GM12874 (cell line): ENCODE measurements around the gene PTPRN2.

Source experiments
- TF ChIP-seq, protein P1 (sequence below): IDR thresholded peaks from 2 replicates; pipeline ENCODE4 v1.5.1; 2011; ENCODE audit warnings: low read depth, mild to moderate bottlenecking, control low read depth, low read length, moderate library complexity; ENCODE audit not compliant: insufficient read depth

Gene PTPRN2

DNA sequence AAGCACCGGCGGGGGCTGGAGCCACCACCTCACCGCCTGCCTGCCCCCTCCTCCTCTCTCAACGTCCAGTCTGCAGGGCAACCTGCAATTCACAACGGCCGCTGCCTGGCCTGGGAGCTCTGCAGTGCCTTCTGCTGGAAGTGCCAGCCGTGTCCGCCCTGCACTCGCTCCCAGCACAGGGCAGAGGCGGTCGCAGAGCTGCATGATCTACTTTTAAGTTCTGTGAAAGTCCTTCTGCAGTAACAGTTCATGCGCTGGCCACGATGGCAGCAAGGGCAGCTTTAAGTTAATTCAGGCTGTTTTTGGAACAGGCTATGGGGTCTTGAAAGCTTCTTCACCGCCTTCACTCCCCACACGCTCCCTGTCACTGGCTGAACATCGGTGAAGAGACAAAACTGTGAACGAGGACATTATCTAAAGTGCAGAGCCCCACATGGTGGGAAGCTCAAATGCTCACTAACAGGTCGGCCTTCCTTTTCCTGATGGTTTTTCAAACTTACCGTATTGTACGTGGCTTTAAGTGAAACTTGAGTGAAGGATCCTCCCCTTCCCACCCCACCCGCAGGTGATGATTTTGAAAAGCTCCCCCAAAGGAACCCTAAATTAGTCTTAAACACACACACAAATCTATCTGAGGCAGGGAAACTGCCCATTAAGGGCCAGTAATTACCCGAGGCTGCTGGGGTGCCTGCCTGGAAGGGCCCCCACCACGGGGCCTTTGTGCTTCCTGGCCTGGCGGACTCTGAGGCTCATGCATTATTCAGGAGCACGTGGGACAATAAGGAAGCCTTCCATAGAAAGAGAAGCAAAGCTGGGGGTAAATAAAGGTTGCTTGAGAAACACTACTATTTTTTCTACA, 746.5 kb downstream of the PTPRN2 start:
- TF ChIP-seq, protein P1, sequence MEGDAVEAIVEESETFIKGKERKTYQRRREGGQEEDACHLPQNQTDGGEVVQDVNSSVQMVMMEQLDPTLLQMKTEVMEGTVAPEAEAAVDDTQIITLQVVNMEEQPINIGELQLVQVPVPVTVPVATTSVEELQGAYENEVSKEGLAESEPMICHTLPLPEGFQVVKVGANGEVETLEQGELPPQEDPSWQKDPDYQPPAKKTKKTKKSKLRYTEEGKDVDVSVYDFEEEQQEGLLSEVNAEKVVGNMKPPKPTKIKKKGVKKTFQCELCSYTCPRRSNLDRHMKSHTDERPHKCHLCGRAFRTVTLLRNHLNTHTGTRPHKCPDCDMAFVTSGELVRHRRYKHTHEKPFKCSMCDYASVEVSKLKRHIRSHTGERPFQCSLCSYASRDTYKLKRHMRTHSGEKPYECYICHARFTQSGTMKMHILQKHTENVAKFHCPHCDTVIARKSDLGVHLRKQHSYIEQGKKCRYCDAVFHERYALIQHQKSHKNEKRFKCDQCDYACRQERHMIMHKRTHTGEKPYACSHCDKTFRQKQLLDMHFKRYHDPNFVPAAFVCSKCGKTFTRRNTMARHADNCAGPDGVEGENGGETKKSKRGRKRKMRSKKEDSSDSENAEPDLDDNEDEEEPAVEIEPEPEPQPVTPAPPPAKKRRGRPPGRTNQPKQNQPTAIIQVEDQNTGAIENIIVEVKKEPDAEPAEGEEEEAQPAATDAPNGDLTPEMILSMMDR, result no peak

DNA sequence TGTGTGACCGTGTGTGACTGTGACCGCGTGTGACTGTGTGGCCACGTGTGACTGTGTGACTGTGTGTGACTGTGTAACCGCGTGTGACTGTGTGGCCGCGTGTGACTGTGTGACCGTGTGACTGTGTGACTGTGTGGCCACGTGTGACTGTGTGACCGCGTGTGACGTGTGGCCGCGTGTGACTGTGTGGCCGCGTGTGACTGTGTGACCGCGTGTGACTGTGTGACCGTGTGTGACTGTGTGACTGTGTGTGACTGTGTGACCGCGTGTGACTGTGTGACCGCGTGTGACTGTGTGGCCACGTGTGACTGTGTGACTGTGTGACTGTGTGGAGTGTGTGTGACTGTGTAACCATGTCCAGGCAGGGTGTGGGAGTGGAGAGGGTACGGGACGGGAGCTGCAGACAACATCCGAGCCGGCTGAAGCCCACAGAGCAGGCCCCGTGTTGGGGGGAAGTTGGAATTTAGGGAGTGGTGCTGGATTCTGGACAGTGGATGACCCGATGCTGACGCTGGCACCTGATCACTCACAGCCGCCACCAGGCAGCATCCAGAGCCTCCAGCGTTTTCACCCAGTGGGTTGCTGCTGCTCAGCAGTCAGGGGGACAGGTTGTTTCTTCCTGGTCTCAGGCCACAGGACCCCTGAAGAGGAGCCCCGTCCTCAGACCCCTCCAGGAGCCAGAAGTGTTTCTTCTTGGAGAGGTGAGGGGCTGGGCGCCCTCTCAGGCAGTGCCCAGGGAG, 747.3 kb downstream of the PTPRN2 start:
- TF ChIP-seq, protein P1, result no peak

DNA sequence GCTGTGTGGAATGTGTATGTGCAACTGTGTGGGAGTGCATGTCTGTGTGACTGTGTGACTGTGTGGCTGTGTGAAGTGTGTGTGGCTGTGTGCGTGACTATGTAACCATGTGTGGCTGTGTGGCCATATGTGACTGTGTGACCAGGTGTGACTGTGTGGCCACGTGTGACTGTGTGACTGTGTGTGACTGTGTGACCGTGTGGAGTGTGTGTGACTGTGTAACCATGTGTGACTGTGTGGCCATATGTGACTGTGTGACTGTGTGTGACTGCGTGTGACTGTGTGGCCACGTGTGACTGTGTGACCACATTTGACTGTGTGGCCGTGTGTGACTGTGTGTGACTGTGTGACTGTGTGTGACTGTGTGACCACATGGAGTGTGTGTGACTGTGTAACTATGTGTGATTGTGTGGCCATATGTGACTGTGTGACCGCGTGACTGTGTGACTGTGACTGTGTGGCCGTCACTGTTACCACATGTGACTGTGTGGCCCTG, 747.9 kb downstream of the PTPRN2 start:
- TF ChIP-seq, protein P1, result no peak

DNA sequence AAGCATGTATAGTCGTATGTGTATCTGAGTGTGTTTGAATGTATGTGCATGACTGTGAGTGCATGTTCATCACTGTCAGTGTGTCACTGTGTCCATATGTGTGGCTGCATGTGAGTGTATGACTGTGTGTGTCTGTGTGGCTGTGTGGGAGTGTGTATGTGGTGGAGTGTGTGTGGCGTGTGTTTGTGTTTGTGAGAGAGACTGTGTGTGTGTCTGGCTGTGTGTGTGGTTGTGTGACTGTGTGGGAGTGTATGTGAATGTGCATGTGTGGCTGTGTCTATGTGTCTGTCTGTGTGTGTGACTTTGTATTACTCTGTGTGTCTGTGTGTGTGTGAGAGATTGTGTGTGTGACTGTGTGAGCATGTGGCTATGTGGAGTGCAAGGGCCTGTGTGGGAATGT, 748.4 kb downstream of the PTPRN2 start:
- TF ChIP-seq, protein P1, result no peak

DNA sequence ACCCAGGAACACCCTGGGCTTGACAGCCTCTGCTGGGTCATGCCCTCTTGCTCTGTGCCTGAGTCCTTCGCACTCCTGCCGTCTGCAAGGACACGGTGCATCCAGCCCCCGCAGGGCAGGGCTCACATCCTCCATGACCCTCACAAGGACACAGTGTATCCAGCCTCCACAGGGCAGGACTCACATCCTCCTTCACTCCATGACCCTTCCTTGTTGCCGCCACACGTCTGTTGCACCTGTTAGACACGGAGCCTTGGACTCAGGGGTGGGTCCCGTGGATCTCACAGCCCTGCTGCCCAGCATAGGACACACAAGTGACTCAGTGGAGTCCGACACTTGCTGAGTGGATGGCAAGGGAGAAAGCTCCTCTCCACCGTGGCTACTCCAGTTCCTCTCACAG, 750.1 kb downstream of the PTPRN2 start:
- TF ChIP-seq, protein P1, result no peak

DNA sequence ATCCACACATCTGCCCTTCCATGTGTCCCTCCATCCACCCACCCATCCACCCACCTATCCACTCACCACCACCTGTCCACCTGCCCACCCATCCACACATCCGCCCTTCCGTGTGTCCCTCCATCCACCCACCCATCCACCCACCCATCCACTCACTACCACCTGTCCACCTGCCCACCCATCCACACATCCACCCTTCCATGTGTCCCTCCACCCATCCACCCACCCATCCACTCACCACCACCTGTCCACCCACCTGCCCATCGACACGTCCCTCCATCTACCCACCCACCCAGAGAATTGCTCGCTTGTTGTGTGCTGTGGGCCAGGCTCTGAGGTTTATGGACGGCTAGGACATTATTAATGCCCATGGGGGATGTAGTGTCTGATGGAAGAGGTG, 750.6 kb downstream of the PTPRN2 start:
- TF ChIP-seq, protein P1, result no peak

DNA sequence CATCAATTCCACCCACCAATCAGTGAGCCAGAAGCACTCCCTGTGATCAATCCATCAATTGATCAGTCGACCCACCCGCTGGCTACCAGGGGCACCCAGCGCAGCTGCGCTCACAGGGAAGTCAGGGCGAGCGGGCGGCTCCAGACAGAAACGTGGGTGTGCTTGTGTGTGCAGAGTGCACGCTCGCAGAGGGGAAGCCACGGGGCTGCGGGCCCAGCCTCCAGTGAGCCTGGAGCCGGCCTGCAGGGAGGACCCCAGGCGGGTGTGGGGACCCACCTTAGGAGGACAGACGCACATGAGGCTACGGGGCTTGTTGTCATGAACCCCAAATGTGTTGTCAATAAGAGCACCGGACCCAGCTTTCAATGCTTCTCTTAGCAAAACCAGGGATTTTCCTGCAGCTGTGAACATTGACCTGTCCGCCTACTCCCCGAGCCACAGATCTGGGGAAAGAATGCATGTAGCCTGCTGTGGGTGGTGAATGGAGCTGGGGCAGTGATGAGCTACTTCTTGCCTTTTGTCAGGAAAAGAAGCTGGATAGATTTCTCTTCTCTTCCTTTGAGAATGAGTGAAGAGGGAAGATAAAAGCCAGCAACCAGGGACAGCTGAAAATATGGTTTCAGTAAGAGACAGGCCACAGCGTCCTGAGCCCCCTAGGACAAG, 753.0 kb downstream of the PTPRN2 start:
- TF ChIP-seq, protein P1, result no peak
